G401 (cell line): Measurements from ENCODE around the gene USH2A. TPM values are rescaled to one million over a fixed set of nuclear protein-coding genes. Genes with fewer than 3 reads are reported as not detected.

Experiments
- DNase-seq: peaks from one replicate; pipeline ENCODE4 v3.0.0-alpha.2; 2015; ENCODE audit warnings: low spot score
- in situ Hi-C: cut with HindIII; loops from 2 replicates; pipeline ENCODE4 v1.10.0; 2016; ENCODE audit warnings: low sequenced_read_pairs, mixed read lengths
- total RNA-seq: library from RNA; depleted of rRNA; stranded (reverse); fragments of >200 nt; shearing (Covaris generic); gene quantifications from 2 replicates; pipeline ENCODE4 v1.2.3, GENCODE V29; 2014

Gene USH2A
- total RNA-seq, 1 experiment from 2014 or later, result not detected

GRCh38 chr1:215905493-215906115, 517.6 kb downstream of the USH2A start:
- DNase-seq, result no peak
- in situ Hi-C loops, result no loop called here

- peak; percentile 86 for DNase-seq
- in situ Hi-C loops, result no loop called here
These were observed 522.6 kb downstream of the USH2A start for GRCh38 chr1:215900684-215901083.

DNA sequence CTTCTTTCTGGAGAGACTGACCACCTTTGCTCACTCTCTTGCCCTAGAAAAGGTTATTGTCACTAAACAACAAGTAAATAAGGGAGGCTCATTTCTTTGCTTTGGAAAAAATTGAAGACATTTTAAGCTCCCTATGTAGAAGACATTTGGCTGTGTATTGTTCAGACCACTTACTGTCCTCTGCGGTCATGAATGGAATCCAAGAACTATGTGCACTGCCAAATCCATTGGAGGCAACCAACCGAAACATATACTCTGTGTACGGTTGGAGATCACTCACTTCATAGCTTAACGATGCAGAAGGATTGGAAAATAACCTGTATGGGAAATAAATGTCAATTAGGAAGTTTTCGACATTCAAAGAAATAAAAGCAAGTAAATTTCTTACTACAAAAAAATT, 523.3 kb downstream of the USH2A start:
- peak; percentile 81 for DNase-seq
- in situ Hi-C loops, result no loop called here

DNA sequence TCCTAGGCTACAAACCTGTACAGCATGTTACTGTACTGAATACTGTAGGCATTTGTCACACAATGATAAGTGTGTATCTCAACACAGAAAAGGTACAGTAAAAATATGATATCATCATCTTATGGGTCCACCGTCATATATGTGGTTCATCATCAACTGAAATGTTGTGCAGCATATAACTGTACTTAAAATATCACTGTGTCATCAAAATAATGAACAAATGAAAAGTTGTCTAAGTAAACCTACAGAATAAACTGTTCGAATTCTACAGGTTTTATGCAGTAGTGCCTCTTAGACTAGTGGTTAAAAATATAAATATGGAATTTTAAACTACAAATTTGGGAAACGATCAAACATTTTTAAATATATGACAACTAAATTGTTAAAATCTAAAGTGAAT, 527.4 kb downstream of the USH2A start:
- in situ Hi-C loops, result no loop called here
- DNase-seq, result no peak

DNA sequence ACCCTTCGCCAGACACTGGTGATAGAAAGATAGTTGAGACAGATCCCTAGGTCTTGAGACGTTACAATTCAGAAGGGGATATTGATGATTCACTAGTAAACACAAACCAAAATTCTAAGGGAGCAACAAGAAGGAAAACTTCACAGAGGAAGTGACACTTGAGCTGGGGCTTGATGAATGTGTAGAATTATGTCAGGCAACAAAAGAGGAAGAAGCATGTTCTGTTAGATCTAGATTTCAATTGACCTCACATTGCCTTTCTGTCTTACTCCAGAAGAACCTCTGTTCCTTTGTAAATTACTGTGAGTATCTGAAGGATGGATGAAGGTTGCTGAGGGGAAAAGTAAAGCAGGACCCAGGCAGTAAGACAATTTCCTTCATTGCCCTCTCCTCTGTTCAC, 528.0 kb downstream of the USH2A start:
- DNase-seq, result no peak
- in situ Hi-C loops, result no loop called here

GRCh38 chr1:215894617-215895016, 528.6 kb downstream of the USH2A start:
- in situ Hi-C loops, result no loop called here
- no peak for DNase-seq

DNA sequence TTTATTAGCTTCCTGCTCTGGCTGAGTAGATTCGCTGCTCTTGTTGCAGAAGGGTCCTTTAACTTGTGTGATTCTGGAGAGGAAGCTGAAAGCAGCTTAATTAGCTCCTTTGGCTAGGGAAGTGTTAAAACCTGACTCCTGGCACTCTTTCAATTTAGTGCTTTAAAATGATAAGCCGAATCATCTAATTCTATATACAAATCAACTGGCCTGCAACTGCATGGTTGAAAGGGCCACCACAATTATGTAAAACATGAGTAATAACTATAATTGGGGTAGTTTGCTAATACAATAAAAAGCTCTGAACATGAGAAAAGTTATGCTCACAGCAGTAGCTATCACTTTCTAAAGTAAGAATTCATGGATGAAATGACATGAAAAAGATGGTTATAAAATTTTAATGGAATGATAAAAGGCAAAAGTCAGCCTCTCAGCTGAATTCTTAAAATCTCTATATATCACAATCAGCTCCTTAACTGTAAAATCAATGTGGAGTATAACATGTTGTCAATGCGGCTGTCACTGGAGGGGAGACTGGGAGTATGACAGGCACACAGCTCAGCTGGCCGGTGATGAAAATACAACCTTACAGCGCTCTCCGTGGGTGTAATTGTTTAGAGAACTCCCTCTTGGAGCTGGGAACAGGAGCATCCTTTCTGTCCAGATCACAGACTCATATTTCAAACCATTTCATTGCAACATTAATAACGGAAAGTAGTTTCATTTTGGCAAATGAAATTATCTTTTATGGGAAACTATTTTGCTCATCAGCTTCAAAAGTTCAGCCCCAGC, 531.8 kb downstream of the USH2A start:
- in situ Hi-C loops, result no loop called here
- peak; percentile 48 for DNase-seq

DNA sequence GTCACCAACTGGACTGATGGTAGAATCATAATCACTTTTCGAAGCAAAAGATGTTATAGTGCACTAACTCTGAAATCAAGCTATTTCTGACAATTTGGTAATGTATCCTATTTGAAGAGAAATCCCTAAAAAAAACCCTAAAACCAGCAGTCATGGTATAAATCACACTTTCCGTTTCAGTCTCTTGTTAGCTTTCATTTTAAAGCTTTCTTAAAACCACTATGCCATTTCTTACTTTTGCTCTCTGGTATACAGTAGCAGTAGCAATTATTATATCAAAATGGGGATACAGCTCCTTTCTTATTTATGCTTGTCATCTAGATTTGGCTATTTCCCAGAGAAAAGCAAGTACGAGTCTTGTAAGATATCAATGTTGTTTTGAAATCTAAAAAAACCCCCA, 532.8 kb downstream of the USH2A start:
- DNase-seq, result no peak
- in situ Hi-C loops, result no loop called here

GRCh38 chr1:215889871-215890270, 533.4 kb downstream of the USH2A start:
- in situ Hi-C loops, result no loop called here
- no peak for DNase-seq

- DNase-seq, result peak; percentile 49
- in situ Hi-C loops, result no loop called here
These were observed 535.1 kb downstream of the USH2A start for GRCh38 chr1:215888159-215888558.

GRCh38 chr1:215887627-215888026, 535.6 kb downstream of the USH2A start:
- in situ Hi-C loops, result no loop called here
- peak; percentile 25 for DNase-seq

DNA sequence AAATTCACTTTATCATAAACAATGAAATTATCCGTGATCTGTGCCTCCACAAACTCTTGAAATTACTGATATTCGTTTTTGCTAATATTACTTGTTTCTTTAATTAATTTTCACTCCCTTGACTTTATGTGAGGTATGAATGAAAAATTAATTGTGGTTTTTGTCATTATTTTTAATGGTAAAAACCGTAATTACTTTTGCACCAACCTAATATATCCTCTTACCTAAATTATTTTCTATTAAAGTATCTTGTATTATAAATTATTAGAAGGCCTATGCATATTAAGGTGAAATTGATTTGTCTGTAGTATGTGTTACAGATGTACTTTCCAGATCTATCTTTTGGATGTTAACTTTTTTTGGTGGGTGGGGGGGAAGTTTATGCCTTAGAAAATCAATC, 540.2 kb downstream of the USH2A start:
- in situ Hi-C loops, result no loop called here

GRCh38 chr1:215878843-215879242, 544.4 kb downstream of the USH2A start:
- in situ Hi-C loops, result no loop called here
- no peak for DNase-seq

More for the DNA sequence above, 540.2 kb downstream of the USH2A start:
- DNase-seq, result no peak

GRCh38 chr1:215878128-215878527, 545.1 kb downstream of the USH2A start:
- in situ Hi-C loops, result no loop called here
- DNase-seq, result no peak

- DNase-seq, result no peak
- in situ Hi-C loops, result no loop called here
These were observed 545.7 kb downstream of the USH2A start for GRCh38 chr1:215877452-215877951.

DNA sequence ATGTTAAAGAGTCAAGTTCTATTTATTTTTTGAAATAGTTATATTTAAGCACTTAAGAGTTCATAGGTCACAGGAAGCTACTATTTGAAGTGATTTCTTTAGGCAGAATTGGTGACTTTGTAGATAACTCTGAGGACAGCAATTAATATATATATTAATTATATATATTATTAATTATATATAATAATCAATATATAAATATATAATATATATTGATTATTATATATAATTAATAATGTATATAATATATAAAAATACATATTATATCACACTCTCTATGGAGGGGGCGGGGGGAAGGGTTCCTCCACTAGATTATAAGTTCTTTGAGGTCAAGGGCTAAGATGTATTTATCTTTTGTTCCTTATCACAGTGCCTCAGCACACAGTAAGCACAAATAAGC, 547.5 kb downstream of the USH2A start:
- DNase-seq, result no peak
- in situ Hi-C loops, result no loop called here

DNA sequence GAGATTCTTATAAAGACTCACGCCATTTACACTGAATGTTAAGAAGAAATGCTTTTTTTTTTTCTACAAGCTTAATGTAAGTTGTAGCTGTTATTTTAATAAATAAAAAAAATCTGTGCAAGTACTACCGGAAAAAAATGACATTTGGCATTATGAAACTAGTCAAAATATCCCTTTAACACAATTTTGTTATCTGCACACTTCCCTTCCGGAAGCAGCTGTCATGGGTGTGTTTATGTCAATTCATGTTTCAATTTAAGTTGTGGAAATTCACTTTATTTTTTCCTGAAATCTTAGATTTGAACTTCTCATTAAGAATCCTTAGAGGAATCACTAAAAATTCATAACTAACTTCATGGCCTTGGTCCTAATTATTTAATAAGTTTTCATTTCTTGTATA, 548.0 kb downstream of the USH2A start:
- in situ Hi-C loops, result no loop called here
- no peak for DNase-seq

DNA sequence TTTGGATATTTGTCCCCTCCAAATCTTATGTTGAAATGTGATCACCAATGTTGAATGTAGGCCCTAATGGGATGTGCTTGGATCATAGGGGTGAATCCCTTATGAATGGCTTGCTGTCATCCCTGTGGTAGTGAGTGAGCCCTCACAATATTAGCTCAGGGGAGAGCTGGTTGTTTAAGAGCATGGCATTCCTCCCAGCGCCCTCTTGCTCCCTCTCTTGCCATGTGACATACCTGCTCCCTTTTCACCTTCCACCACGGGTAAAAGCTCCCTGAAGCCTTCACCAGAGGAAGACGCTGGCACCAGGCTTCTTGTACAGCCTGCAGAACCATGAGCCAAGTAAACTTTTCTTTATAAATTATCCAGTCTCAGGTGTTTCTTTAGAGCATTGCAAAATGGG, 550.6 kb downstream of the USH2A start:
- in situ Hi-C loops, result no loop called here
- DNase-seq, result no peak

DNA sequence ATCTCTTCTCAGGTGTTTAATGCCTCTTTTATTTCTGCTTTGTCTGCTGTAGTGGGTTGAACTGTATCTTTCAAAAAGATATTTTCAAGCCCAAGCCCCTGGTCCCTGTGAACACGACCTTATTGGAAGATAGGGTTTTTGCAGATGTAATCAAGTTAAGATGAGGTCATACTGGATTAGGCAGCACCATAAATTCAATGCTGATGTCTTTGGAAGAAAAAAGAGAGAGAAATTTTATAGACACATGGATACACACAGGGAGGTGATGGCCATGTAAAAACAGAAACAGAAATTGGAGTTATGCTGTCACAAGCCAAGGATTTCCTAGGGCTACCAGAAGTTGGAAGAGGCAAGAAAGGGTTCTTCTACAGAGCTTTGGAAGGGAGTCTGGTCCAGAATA, 554.7 kb downstream of the USH2A start:
- DNase-seq, result no peak
- in situ Hi-C loops, result no loop called here

GRCh38 chr1:215865060-215865459, 558.2 kb downstream of the USH2A start:
- DNase-seq, result no peak
- in situ Hi-C loops, result no loop called here

DNA sequence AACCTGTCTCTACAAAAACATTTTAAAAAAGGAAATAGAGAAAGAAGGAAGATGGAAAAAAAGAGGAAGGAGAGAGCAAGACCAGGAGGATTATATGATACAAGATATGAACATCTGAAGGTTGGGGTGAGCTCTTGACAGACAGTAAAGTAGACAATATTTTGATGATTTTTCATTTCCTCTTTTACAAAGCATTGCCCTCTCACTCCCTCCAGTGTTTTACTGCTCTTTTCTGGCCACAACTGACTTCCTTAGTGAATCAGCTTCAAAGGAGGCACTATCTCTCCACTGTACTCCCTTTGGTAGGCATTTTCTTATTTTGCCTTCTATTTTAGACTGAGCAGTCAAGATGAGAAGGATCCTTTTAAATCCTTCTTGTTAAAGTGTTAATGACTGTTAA, 559.5 kb downstream of the USH2A start:
- in situ Hi-C loops, result no loop called here
- no peak for DNase-seq
